PC-9 (cell line): ENCODE results near the gene SPANXN2. TPM values are rescaled to one million over a fixed set of nuclear protein-coding genes. Genes with fewer than 3 reads are reported as not detected.

Experiments used
- BruUV-seq: library from RNA; stranded (reverse); fragments of 400-500 nt; replicated peaks from 2 replicates; lab custom pipeline; 2021; lab: Mats Ljungman, UMichigan
- CTCF ChIA-PET: fragments of 300-600 bp; sonication (Branson Sonifier 250); formaldehyde crosslinking; loops from one replicate; lab custom pipeline; 2022; ENCODE audit warnings: antibody characterized with exemption; lab: Charles Lee
- POLR2A ChIA-PET: fragments of 300-600 bp; sonication (Branson Sonifier 250); formaldehyde crosslinking; loops from one replicate; lab custom pipeline; 2022; ENCODE audit warnings: antibody characterized with exemption; ENCODE audit not compliant: unreplicated experiment; lab: Charles Lee
- DNase-seq, 2 experiments: peaks; one replicate each; pipeline versions ENCODE4 v3.0.0 to v3.0.0-alpha.2; 2015 to 2022; ENCODE audit warnings: mixed read lengths in 1 of 2
- H2AFZ ChIP-seq: fragments of 200-600 bp; sonication (generic); 2 replicates; pipeline ENCODE4 v1.8.1; 2017; ENCODE audit warnings: antibody characterized with exemption
- H3F3A ChIP-seq: fragments of 200-600 bp; sonication (generic); 2 replicates; pipeline ENCODE4 v1.8.1; 2017; ENCODE audit warnings: antibody characterized with exemption, mild to moderate bottlenecking, low read depth; ENCODE audit not compliant: insufficient read depth
- H3K27ac ChIP-seq: fragments of 200-600 bp; sonication (generic); 2 replicates; pipeline ENCODE4 v1.6.1; 2016; ENCODE audit warnings: mixed run types
- H3K27me3 ChIP-seq: fragments of 200-600 bp; sonication (generic); 2 replicates; pipeline ENCODE4 v1.6.1; 2016; ENCODE audit warnings: low read depth, mixed run types; ENCODE audit not compliant: insufficient read depth
- H3K36me3 ChIP-seq: fragments of 200-600 bp; sonication (generic); 2 replicates; pipeline ENCODE4 v1.6.1; 2016; ENCODE audit warnings: low read depth, mixed run types
- H3K4me1 ChIP-seq: fragments of 200-600 bp; sonication (generic); replicated peaks from 2 replicates; pipeline ENCODE4 v1.6.1; 2016; ENCODE audit warnings: mixed run types; ENCODE audit not compliant: insufficient read depth
- H3K4me2 ChIP-seq: fragments of 200-600 bp; sonication (generic); 2 replicates; pipeline ENCODE4 v1.6.1; 2017; ENCODE audit warnings: mixed run types
- H3K4me3 ChIP-seq: fragments of 200-600 bp; sonication (generic); 2 replicates; pipeline ENCODE4 v1.6.1; 2016; ENCODE audit warnings: mixed run types
- H3K79me2 ChIP-seq: fragments of 200-600 bp; sonication (generic); 2 replicates; pipeline ENCODE4 v1.6.1; 2017; ENCODE audit warnings: low read depth, mixed run types
- H3K9me2 ChIP-seq: fragments of 200-600 bp; sonication (generic); 2 replicates; pipeline ENCODE4 v1.8.1; 2017; ENCODE audit warnings: mild to moderate bottlenecking; ENCODE audit not compliant: insufficient read depth
- H3K9me3 ChIP-seq: fragments of 200-600 bp; sonication (generic); 2 replicates; pipeline ENCODE4 v1.8.1; 2016; ENCODE audit warnings: low read depth; ENCODE audit not compliant: insufficient read depth
- H4K20me1 ChIP-seq: fragments of 200-600 bp; sonication (generic); 2 replicates; pipeline ENCODE4 v1.8.1; 2017; ENCODE audit not compliant: insufficient read depth
- CTCF ChIP-seq: fragments of 200-600 bp; sonication (generic); conservative IDR thresholded peaks from 2 replicates; pipeline ENCODE4 v1.6.1; 2017; ENCODE audit warnings: mixed run types, antibody characterized with exemption, mild to moderate bottlenecking, moderate library complexity
- EZH2 ChIP-seq: fragments of 200-600 bp; sonication (generic); IDR thresholded peaks from 2 replicates; pipeline ENCODE4 v1.8.0; 2017; ENCODE audit warnings: antibody characterized with exemption, low read depth
- intact Hi-C: fragments of 100-400 bp; cut with micrococcal nuclease; formaldehyde crosslinking; loops from one replicate; pipeline ENCODE4 v1.10.0; 2022; ENCODE audit not compliant: unreplicated experiment
- total RNA-seq: library from RNA; stranded (reverse); gene quantifications from 2 replicates; pipeline ENCODE4 v1.2.3, GENCODE V29; 2021

SPANXN2 gene
- total RNA-seq, 1 experiment from 2014 or later: not detected

DNA sequence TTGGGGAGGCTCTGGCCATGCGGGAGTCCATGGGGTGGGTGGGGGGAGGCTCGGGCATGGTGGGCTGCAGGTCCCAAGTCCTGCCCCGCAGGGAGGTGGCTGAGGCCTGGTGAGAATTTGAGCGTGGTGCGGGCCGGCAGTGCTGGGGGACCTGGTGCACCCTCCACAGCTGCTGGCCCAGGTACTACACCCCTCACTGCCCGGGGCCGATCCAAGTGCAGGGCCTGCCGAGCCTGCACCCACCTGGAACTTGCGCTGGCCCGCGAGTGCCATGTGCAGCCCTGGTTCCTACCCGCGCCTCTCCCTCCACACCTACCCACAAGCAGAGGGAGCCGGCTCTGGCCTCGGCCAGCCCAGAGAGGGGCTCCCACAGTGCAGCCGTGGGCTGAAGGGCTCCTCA is 5.7 kb upstream of the SPANXN2 start:
- H3K4me3 ChIP-seq: no peak overlapping the region
- POLR2A ChIA-PET: no interaction called here
- H3K27me3 ChIP-seq: no peaks in the 10 kb centered on the region
- H3K79me2 ChIP-seq: no peaks in the 10 kb centered on the region
- H3K9me2 ChIP-seq: no peaks in the 10 kb centered on the region
- no peaks in the 10 kb centered on the region for H3F3A ChIP-seq
- H3K27ac ChIP-seq: no peak overlapping the region
- no TSS peak for BruUV-seq
- no peaks in the 10 kb centered on the region for H3K9me3 ChIP-seq
- no peak for DNase-seq
- CTCF ChIA-PET: no interaction called here
- TF ChIP-seq EZH2 (no peak), CTCF (no peak)
- H4K20me1 ChIP-seq: no peaks in the 10 kb centered on the region
- H3K4me2 ChIP-seq: no peak overlapping the region
- no peak overlapping the region for H2AFZ ChIP-seq
- intact Hi-C loops: no loop called here
- no peaks in the 10 kb centered on the region for H3K4me1 ChIP-seq
- H3K36me3 ChIP-seq: no peaks in the 10 kb centered on the region

- Histone ChIP-seq H3F3A (no peaks in the 10 kb centered on the region), H3K9me3 (no peaks in the 10 kb centered on the region), H3K36me3 (no peaks in the 10 kb centered on the region), H3K79me2 (no peaks in the 10 kb centered on the region), H4K20me1 (no peaks in the 10 kb centered on the region), H3K27me3 (no peaks in the 10 kb centered on the region), H3K4me3 (no peak overlapping the region), H3K9me2 (no peaks in the 10 kb centered on the region), H3K4me1 (no peaks in the 10 kb centered on the region), H3K4me2 (no peak overlapping the region), H3K27ac (no peak overlapping the region), H2AFZ (no peak overlapping the region)
- ChIA-PET POLR2A (no interaction called here), CTCF (no interaction called here)
- BruUV-seq: no TSS peak
- TF ChIP-seq CTCF: no peak
- TF ChIP-seq EZH2: no peak
- no peak for DNase-seq
- intact Hi-C loops: no loop called here
These were observed 19.1 kb downstream of the SPANXN2 start for GRCh38 chrX:143701460-143701859.

DNA sequence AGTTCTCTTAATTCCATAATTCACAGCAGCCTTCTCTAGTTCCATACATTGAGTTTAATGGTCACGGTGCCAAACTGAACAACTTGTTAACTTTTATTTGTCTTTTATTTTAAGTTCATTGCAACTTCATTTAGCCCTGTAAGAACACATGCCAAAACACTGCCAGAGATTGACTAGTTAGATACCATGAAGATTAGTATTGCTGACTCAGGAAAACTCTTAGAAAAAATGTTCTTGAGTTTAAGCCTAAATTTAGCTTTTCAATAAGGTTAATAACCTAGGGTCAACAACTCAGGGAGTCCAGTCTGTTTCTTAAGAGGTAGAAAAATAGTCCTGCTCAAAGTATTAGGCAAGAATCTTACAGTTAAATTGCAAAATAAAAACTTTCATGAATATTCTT is 25.7 kb downstream of the SPANXN2 start:
- BruUV-seq: no TSS peak
- ChIA-PET CTCF (no interaction called here), POLR2A (no interaction called here)
- Histone ChIP-seq H3K9me2 (no peaks in the 10 kb centered on the region), H3K36me3 (no peaks in the 10 kb centered on the region), H3K27ac (no peak overlapping the region), H3K4me2 (no peak overlapping the region), H3K9me3 (no peaks in the 10 kb centered on the region), H4K20me1 (no peaks in the 10 kb centered on the region), H3K27me3 (no peaks in the 10 kb centered on the region), H3K4me1 (no peaks in the 10 kb centered on the region), H3K4me3 (no peak overlapping the region), H2AFZ (no peak overlapping the region), H3F3A (no peaks in the 10 kb centered on the region), H3K79me2 (no peaks in the 10 kb centered on the region)
- TF ChIP-seq EZH2: no peak
- TF ChIP-seq CTCF: no peak
- DNase-seq: no peak
- intact Hi-C loops: no loop called here
